ENCODE data around the gene FAM72D. TPM values are rescaled to one million over a fixed set of nuclear protein-coding genes. Genes with fewer than 3 reads are reported as not detected.
"Not testable (repeated sequence)": the region's sequence is repeated elsewhere in the genome, so short reads cannot be mapped to it uniquely, and the experiment has no call there.

The FAM72D gene
- total and polyA plus RNA-seq, 9 donors = 0.23 to 0.46 (median 0.25) TPM; not detected in 4

GRCh38 chr1:145066486-145066885 is 29.3 kb upstream of the FAM72D start:
- no CpG with 5 or more reads among the region's 10 CpGs for WGBS, 3 donors
- H3K27me3 ChIP-seq; H3K4me3 ChIP-seq; intact Hi-C loops (cut with DNase I); H3K4me1 ChIP-seq (ENCODE audit: insufficient read depth); H3K36me3 ChIP-seq; H3K9me3 ChIP-seq; H3K27ac ChIP-seq; DNase-seq: not testable (repeated sequence)

GRCh38 chr1:145071569-145071968 is 24.2 kb upstream of the FAM72D start:
- H3K4me1 ChIP-seq (ENCODE audit: insufficient read depth); H3K27me3 ChIP-seq; H3K9me3 ChIP-seq; H3K36me3 ChIP-seq; intact Hi-C loops (cut with DNase I); DNase-seq; H3K4me3 ChIP-seq; H3K27ac ChIP-seq: not testable (repeated sequence)
- WGBS, 3 donors = 88% methylated on average over 1 of the region's 6 CpGs; no CpG with 5 or more reads in 2 of the 3 donors

GRCh38 chr1:145074021-145074559 is 21.7 kb upstream of the FAM72D start:
- H3K36me3 ChIP-seq; H3K27me3 ChIP-seq; intact Hi-C loops (cut with DNase I); DNase-seq; H3K9me3 ChIP-seq; H3K27ac ChIP-seq; H3K4me3 ChIP-seq; H3K4me1 ChIP-seq (ENCODE audit: insufficient read depth): not testable (repeated sequence)
- WGBS, 3 donors = 17 to 62% (median 35%) methylated on average over 1 to 3 of the region's 6 CpGs

GRCh38 chr1:145076877-145077276 is 18.9 kb upstream of the FAM72D start:
- H3K9me3 ChIP-seq; H3K27ac ChIP-seq; H3K4me3 ChIP-seq; H3K27me3 ChIP-seq; DNase-seq; intact Hi-C loops (cut with DNase I); H3K36me3 ChIP-seq; H3K4me1 ChIP-seq (ENCODE audit: insufficient read depth): not testable (repeated sequence)
- no CpG with 5 or more reads among the region's 3 CpGs for WGBS, 3 donors

GRCh38 chr1:145077872-145078786 is 17.6 kb upstream of the FAM72D start:
- DNase-seq; H3K27me3 ChIP-seq; H3K4me1 ChIP-seq (ENCODE audit: insufficient read depth); H3K36me3 ChIP-seq; H3K4me3 ChIP-seq; H3K27ac ChIP-seq; intact Hi-C loops (cut with DNase I); H3K9me3 ChIP-seq: not testable (repeated sequence)
- WGBS, 3 donors = no CpG with 5 or more reads among the region's 11 CpGs

- H3K9me3 ChIP-seq; H3K27ac ChIP-seq; intact Hi-C loops (cut with DNase I); H3K36me3 ChIP-seq; H3K4me3 ChIP-seq; H3K27me3 ChIP-seq; DNase-seq; H3K4me1 ChIP-seq (ENCODE audit: insufficient read depth): not testable (repeated sequence)
- WGBS, 3 donors = no CpG with 5 or more reads among the region's 5 CpGs
Measured at GRCh38 chr1:145078787-145079370, 16.9 kb upstream of the FAM72D start.

GRCh38 chr1:145079737-145080136 is 16.0 kb upstream of the FAM72D start:
- H3K27me3 ChIP-seq; H3K27ac ChIP-seq; H3K9me3 ChIP-seq; intact Hi-C loops (cut with DNase I); H3K4me1 ChIP-seq (ENCODE audit: insufficient read depth); H3K36me3 ChIP-seq; DNase-seq; H3K4me3 ChIP-seq: not testable (repeated sequence)
- WGBS, 3 donors = 87 to 95% (median 92%) methylated on average over 2 of the region's 2 CpGs

GRCh38 chr1:145080193-145080592 is 15.6 kb upstream of the FAM72D start:
- H3K4me1 ChIP-seq (ENCODE audit: insufficient read depth); DNase-seq; intact Hi-C loops (cut with DNase I); H3K36me3 ChIP-seq; H3K27ac ChIP-seq; H3K4me3 ChIP-seq; H3K9me3 ChIP-seq; H3K27me3 ChIP-seq: not testable (repeated sequence)
- WGBS, 3 donors = 86 to 95% (median 89%) methylated on average over 2 of the region's 3 CpGs

GRCh38 chr1:145082483-145083255 is 13.1 kb upstream of the FAM72D start:
- H3K27ac ChIP-seq; H3K4me3 ChIP-seq; H3K27me3 ChIP-seq; H3K9me3 ChIP-seq; DNase-seq; H3K36me3 ChIP-seq; intact Hi-C loops (cut with DNase I); H3K4me1 ChIP-seq (ENCODE audit: insufficient read depth): not testable (repeated sequence)
- 79 to 91% (median 86%) methylated on average over 3 to 4 of the region's 7 CpGs for WGBS, 3 donors

- Histone ChIP-seq H3K4me3 (peak overlapping the region; percentile 45), H3K27ac (peak overlapping the region; percentile 20 to 61)
- intact Hi-C loops (cut with DNase I); H3K36me3 ChIP-seq; H3K4me1 ChIP-seq (ENCODE audit: insufficient read depth); H3K27me3 ChIP-seq; H3K9me3 ChIP-seq: not testable (repeated sequence)
- 0% methylated on average over 8 to 23 of the region's 47 CpGs for WGBS, 3 donors
- peak; percentile 75 to 88 (median 76) for DNase-seq
Measured at GRCh38 chr1:145093517-145094149, 2.1 kb upstream of the FAM72D start.

GRCh38 chr1:145094655-145095211 is 1.0 kb upstream of the FAM72D start:
- 0% methylated on average over 9 of the region's 46 CpGs; no CpG with 5 or more reads in 2 of the 3 donors for WGBS, 3 donors
- H3K9me3 ChIP-seq; intact Hi-C loops (cut with DNase I); H3K27ac ChIP-seq; H3K36me3 ChIP-seq; H3K27me3 ChIP-seq; H3K4me1 ChIP-seq (ENCODE audit: insufficient read depth): not testable (repeated sequence)
- peak; percentile 20 to 67 (median 36) for DNase-seq
- H3K4me3 ChIP-seq = peak overlapping the region; percentile 36
